Panc1 (cell line): ENCODE data around the gene USP32. TPM values are rescaled to one million over a fixed set of nuclear protein-coding genes. Genes with fewer than 3 reads are reported as not detected.

Experiments used
- ATAC-seq: fragments of 200-7000 bp; cut with Tn5 transposase; 2 replicates; pipeline ENCODE4 v1.9.1; 2020; ENCODE audit warnings: mild to moderate bottlenecking, moderate library complexity
- BruUV-seq: library from RNA; stranded (reverse); fragments of 400-500 nt; replicated peaks from 2 replicates; lab custom pipeline; 2021; lab: Mats Ljungman, UMichigan
- CTCF ChIA-PET: fragments of 300-600 bp; sonication (Branson Sonifier 250); formaldehyde crosslinking; loops from one replicate; lab custom pipeline; 2022; ENCODE audit warnings: antibody characterized with exemption; lab: Charles Lee
- POLR2A ChIA-PET: fragments of 300-600 bp; sonication (Branson Sonifier 250); formaldehyde crosslinking; loops from one replicate; lab custom pipeline; 2022; ENCODE audit warnings: antibody characterized with exemption; lab: Charles Lee
- DNase-seq: peaks from one replicate; pipeline ENCODE4 v3.0.0-alpha.2; 2010; ENCODE audit warnings: low read depth, low spot score
- H3K27ac ChIP-seq: 2 replicates; pipeline ENCODE4 v1.5.1; 2011; ENCODE audit warnings: mild to moderate bottlenecking, low read length, inconsistent platforms
- H3K27me3 ChIP-seq: fragments of 200-500 bp; sonication (Bioruptor generic); 2 replicates; pipeline ENCODE4 v1.6.0; 2014; ENCODE audit warnings: low read length, inconsistent platforms; ENCODE audit not compliant: control insufficient read depth, insufficient read depth
- H3K36me3 ChIP-seq: fragments of 200-500 bp; sonication (Bioruptor generic); 2 replicates; pipeline ENCODE4 v1.5.1; 2014; ENCODE audit warnings: inconsistent platforms, mild to moderate bottlenecking, low read length, moderate library complexity; ENCODE audit not compliant: control insufficient read depth, insufficient read depth
- H3K4me1 ChIP-seq: 2 replicates; pipeline ENCODE4 v1.5.1; 2011; ENCODE audit warnings: inconsistent platforms, mild to moderate bottlenecking, low read length, moderate library complexity; ENCODE audit not compliant: control insufficient read depth, insufficient read depth
- H3K4me3 ChIP-seq, 2 experiments: 2 replicates each; pipeline ENCODE4 v1.5.1; 2011 to 2012; ENCODE audit warnings: low read depth in 2 of 2, low read length in 2 of 2, mild to moderate bottlenecking in 2 of 2, inconsistent platforms in 1 of 2, moderate library complexity in 1 of 2
- H3K9me3 ChIP-seq: fragments of 200-500 bp; sonication (Bioruptor generic); 2 replicates; pipeline ENCODE4 v1.5.1; 2014; ENCODE audit warnings: low read depth, mild to moderate bottlenecking, inconsistent platforms, low read length, moderate library complexity; ENCODE audit not compliant: control insufficient read depth, insufficient read depth
- CTCF ChIP-seq: fragments of 450-650 bp; IDR thresholded peaks from 2 replicates; pipeline ENCODE4 v1.5.1; 2017; ENCODE audit warnings: mild to moderate bottlenecking
- SIN3A ChIP-seq: IDR thresholded peaks from 2 replicates; pipeline ENCODE4 v1.6.1; 2012; ENCODE audit warnings: low read depth, mild to moderate bottlenecking, low read length, moderate library complexity, borderline replicate concordance; ENCODE audit not compliant: insufficient read depth
- TCF7L2 ChIP-seq: IDR thresholded peaks from 2 replicates; pipeline ENCODE4 v1.6.1; 2011; ENCODE audit warnings: mild to moderate bottlenecking, low read depth, low read length, inconsistent platforms
- in situ Hi-C: cut with HindIII; loops from 2 replicates; pipeline ENCODE4 v1.10.0; 2016; ENCODE audit warnings: low sequenced_read_pairs, low pct_unique_long_range_greater_than_20kb
- intact Hi-C: fragments of 100-400 bp; cut with micrococcal nuclease; formaldehyde crosslinking; loops from one replicate; pipeline ENCODE4 v1.10.0; 2022; ENCODE audit not compliant: unreplicated experiment
- total RNA-seq: library from RNA; stranded (reverse); gene quantifications from one replicate; pipeline ENCODE4 v1.2.1, GENCODE V29; 2021; ENCODE audit not compliant: unreplicated experiment
- TF ChIP-seq, protein P1 (sequence below), 2 experiments: IDR thresholded peaks; 2 replicates each; pipeline ENCODE4 v1.6.1; 2011 to 2012; ENCODE audit warnings: low read depth in 2 of 2, control low read depth in 1 of 2, low read length in 1 of 2, mild to moderate bottlenecking in 1 of 2, moderate library complexity in 1 of 2; ENCODE audit not compliant: insufficient read depth in 1 of 2

The USP32 gene
- total RNA-seq, 1 experiment from 2014 or later, result 45.5 TPM

DNA sequence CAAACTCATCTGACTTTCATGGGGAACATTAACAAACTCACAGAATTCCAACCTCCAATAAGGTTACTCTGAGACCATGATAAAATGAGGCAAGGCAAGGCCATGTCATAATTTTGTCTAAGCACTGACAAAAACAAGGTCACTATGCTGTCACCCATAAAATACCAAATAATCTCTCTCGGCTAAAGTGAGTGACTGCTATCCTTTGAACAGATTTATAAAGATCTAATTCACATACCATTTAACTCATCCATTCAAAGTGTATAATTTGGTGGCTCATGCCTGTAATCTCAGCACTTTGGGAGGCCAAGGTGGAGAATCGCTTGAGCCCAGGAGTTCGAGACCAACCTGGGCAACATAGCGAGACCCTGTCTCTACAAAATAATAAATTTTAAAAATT lies 262.8 kb downstream of the USP32 start:
- Histone ChIP-seq H3K27me3 (no peaks in the 10 kb centered on the region), H3K36me3 (no peaks in the 10 kb centered on the region), H3K9me3 (no peaks in the 10 kb centered on the region), H3K4me1 (no peaks in the 10 kb centered on the region), H3K4me3 (no peak overlapping the region), H3K27ac (no peak overlapping the region)
- ATAC-seq (no peak), DNase-seq (no peak)
- ChIA-PET CTCF (no interaction called here), POLR2A (no interaction called here)
- in situ Hi-C loops (no loop called here), intact Hi-C loops (no loop called here)
- TF ChIP-seq, protein P1, sequence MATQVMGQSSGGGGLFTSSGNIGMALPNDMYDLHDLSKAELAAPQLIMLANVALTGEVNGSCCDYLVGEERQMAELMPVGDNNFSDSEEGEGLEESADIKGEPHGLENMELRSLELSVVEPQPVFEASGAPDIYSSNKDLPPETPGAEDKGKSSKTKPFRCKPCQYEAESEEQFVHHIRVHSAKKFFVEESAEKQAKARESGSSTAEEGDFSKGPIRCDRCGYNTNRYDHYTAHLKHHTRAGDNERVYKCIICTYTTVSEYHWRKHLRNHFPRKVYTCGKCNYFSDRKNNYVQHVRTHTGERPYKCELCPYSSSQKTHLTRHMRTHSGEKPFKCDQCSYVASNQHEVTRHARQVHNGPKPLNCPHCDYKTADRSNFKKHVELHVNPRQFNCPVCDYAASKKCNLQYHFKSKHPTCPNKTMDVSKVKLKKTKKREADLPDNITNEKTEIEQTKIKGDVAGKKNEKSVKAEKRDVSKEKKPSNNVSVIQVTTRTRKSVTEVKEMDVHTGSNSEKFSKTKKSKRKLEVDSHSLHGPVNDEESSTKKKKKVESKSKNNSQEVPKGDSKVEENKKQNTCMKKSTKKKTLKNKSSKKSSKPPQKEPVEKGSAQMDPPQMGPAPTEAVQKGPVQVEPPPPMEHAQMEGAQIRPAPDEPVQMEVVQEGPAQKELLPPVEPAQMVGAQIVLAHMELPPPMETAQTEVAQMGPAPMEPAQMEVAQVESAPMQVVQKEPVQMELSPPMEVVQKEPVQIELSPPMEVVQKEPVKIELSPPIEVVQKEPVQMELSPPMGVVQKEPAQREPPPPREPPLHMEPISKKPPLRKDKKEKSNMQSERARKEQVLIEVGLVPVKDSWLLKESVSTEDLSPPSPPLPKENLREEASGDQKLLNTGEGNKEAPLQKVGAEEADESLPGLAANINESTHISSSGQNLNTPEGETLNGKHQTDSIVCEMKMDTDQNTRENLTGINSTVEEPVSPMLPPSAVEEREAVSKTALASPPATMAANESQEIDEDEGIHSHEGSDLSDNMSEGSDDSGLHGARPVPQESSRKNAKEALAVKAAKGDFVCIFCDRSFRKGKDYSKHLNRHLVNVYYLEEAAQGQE (IDR thresholded peaks at IDR 0.05; ENCODE audit: insufficient read depth in 1 of 2, low read depth in 2 of 2, low read length in 1 of 2), result no peak
- TF ChIP-seq CTCF, result no peak
- TF ChIP-seq SIN3A, result no peak
- no peak for TF ChIP-seq TCF7L2
- BruUV-seq, result no TSS peak

Other genes with a start within 250 kb of the USP32 start
- 1.4 TPM for gene CA4, start 242.2 kb downstream of the USP32 start, total RNA-seq
- not detected for gene CHCT1, start 30.4 kb upstream of the USP32 start, total RNA-seq
- gene APPBP2, start 134.1 kb upstream of the USP32 start, total RNA-seq, result 25.8 TPM
- 7.4 TPM for gene PPM1D, start 208.1 kb upstream of the USP32 start, total RNA-seq